Trophoblast cell (in vitro differentiated cells and primary cell): ENCODE measurements around the gene CSF3R.

Source experiments
- DNase-seq, 2 donors: peaks; one replicate each; pipeline ENCODE4 v3.0.0-alpha.2; 2016
- H2AFZ ChIP-seq: 2 replicates; pipeline ENCODE4 v1.6.1; 2013; ENCODE audit warnings: low read length, moderate library complexity, mild to moderate bottlenecking; ENCODE audit not compliant: insufficient read depth, poor library complexity
- H2AK5ac ChIP-seq: 2 replicates; pipeline ENCODE4 v1.6.1; 2013; ENCODE audit warnings: mild to moderate bottlenecking, low read length
- H2BK120ac ChIP-seq: 2 replicates; pipeline ENCODE4 v1.6.1; 2013; ENCODE audit warnings: low read length, mild to moderate bottlenecking, moderate library complexity; ENCODE audit not compliant: insufficient read depth, poor library complexity
- H2BK12ac ChIP-seq: 2 replicates; pipeline ENCODE4 v1.6.1; 2013; ENCODE audit warnings: mild to moderate bottlenecking, low read length, moderate library complexity
- H2BK5ac ChIP-seq: 2 replicates; pipeline ENCODE4 v1.6.1; 2013; ENCODE audit warnings: low read length, low read depth, moderate library complexity, mild to moderate bottlenecking; ENCODE audit not compliant: poor library complexity
- H3K14ac ChIP-seq: 2 replicates; pipeline ENCODE4 v1.6.1; 2013; ENCODE audit warnings: mild to moderate bottlenecking, low read length
- H3K18ac ChIP-seq: 2 replicates; pipeline ENCODE4 v1.6.1; 2013; ENCODE audit warnings: mild to moderate bottlenecking, low read length
- H3K23ac ChIP-seq: 2 replicates; pipeline ENCODE4 v1.6.1; 2013; ENCODE audit warnings: low read length
- H3K27ac ChIP-seq: 2 replicates; pipeline ENCODE4 v1.5.1; 2013; ENCODE audit warnings: low read depth, mild to moderate bottlenecking, inconsistent platforms, low read length, moderate library complexity
- H3K27me3 ChIP-seq: 2 replicates; pipeline ENCODE4 v1.6.1; 2013; ENCODE audit warnings: inconsistent platforms, mild to moderate bottlenecking, low read length, moderate library complexity; ENCODE audit not compliant: insufficient read depth
- H3K36me3 ChIP-seq, 2 experiments: 1 replicate in 1 of 2; 2 replicates in 1 of 2; pipeline ENCODE4 v1.6.1; 2013; ENCODE audit warnings: low read length in 2 of 2, mild to moderate bottlenecking in 2 of 2, moderate library complexity in 1 of 2; ENCODE audit not compliant: insufficient read depth in 2 of 2, control insufficient read depth in 1 of 2
- H3K4ac ChIP-seq: 2 replicates; pipeline ENCODE4 v1.6.1; 2013; ENCODE audit warnings: low read depth, mild to moderate bottlenecking, low read length, moderate library complexity
- H3K4me1 ChIP-seq, 2 experiments: 1 replicate in 1 of 2; 2 replicates in 1 of 2; pipeline ENCODE4 v1.6.1; 2013; ENCODE audit warnings: low read length in 2 of 2, mild to moderate bottlenecking in 2 of 2, moderate library complexity in 1 of 2; ENCODE audit not compliant: insufficient read depth in 2 of 2, control insufficient read depth in 1 of 2
- H3K4me2 ChIP-seq: 2 replicates; pipeline ENCODE4 v1.6.1; 2013; ENCODE audit warnings: inconsistent platforms, mild to moderate bottlenecking, low read length, moderate library complexity
- H3K4me3 ChIP-seq: 2 replicates; pipeline ENCODE4 v1.5.1; 2013; ENCODE audit warnings: mild to moderate bottlenecking, low read depth, low read length, inconsistent platforms
- H3K79me1 ChIP-seq: one replicate; pipeline ENCODE4 v1.6.1; 2013; ENCODE audit warnings: low read length
- H3K79me2 ChIP-seq: 2 replicates; pipeline ENCODE4 v1.6.1; 2013; ENCODE audit warnings: low read length, mild to moderate bottlenecking; ENCODE audit not compliant: control insufficient read depth, insufficient read depth, poor library complexity
- H3K9ac ChIP-seq: 2 replicates; pipeline ENCODE4 v1.6.1; 2013; ENCODE audit warnings: mild to moderate bottlenecking, low read length
- H3K9me3 ChIP-seq: 2 replicates; pipeline ENCODE4 v1.6.1; 2013; ENCODE audit warnings: low read depth, mild to moderate bottlenecking, control low read depth, inconsistent platforms, low read length; ENCODE audit not compliant: insufficient read depth
- H4K12ac ChIP-seq: 2 replicates; pipeline ENCODE4 v1.6.1; 2013; ENCODE audit warnings: low read depth, mild to moderate bottlenecking, low read length, moderate library complexity
- H4K8ac ChIP-seq: 2 replicates; pipeline ENCODE4 v1.6.1; 2013; ENCODE audit warnings: low read depth, mild to moderate bottlenecking, low read length, moderate library complexity
- H4K91ac ChIP-seq: one replicate; pipeline ENCODE4 v1.6.1; 2013; ENCODE audit warnings: low read depth, mild to moderate bottlenecking, low read length, moderate library complexity
- WGBS: extraction: QIAGEN DNeasy Blood & Tissue Kit; methylation state at CpG from one replicate; pipeline ENCODE4 v1.1.7; 2013; ENCODE audit warnings: missing lambda C conversion rate; ENCODE audit not compliant: insufficient read length, insufficient coverage; ENCODE audit errors: extremely low coverage; 5-methylcytosine and 5-hydroxymethylcytosine counted together

The CSF3R gene

DNA sequence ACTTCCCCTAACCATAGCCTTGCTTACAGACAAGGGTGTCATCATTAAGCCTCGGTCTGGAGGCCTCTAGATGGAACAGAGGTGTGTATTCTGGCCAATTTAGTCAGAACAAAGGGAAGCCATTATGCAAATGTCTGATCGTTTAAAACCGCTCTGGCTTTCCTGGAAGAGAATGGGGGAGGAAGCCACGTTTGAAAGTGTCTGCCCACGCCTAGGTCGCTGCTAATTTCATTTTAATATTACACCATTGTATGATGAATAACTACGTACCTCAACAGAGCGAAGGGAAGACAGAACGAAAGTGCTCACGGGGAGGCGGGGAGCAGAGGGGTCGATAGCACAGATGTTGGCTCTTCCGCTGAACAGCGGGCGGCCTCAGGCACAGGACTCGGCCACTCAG lies 41.1 kb upstream of the CSF3R start:
- no peak overlapping the region for H2AFZ ChIP-seq
- H2BK120ac ChIP-seq: no peak overlapping the region
- H3K14ac ChIP-seq: no peak overlapping the region
- no peak overlapping the region for H3K9ac ChIP-seq
- H3K4ac ChIP-seq: no peak overlapping the region
- H3K27me3 ChIP-seq: no peaks in the 10 kb centered on the region
- H3K4me2 ChIP-seq: no peak overlapping the region
- no peak for DNase-seq
- H3K79me1 ChIP-seq: no peaks in the 10 kb centered on the region
- H2BK12ac ChIP-seq: no peak overlapping the region
- no peaks in the 10 kb centered on the region for H3K4me1 ChIP-seq
- H4K8ac ChIP-seq: no peak overlapping the region
- H3K18ac ChIP-seq: no peak overlapping the region
- H3K9me3 ChIP-seq: no peaks in the 10 kb centered on the region
- H3K23ac ChIP-seq: no peak overlapping the region
- H3K79me2 ChIP-seq: no peaks in the 10 kb centered on the region
- H2AK5ac ChIP-seq: no peak overlapping the region
- no peak overlapping the region for H2BK5ac ChIP-seq
- WGBS: no CpG with 5 or more reads among the region's 16 CpGs
- H3K4me3 ChIP-seq: no peak overlapping the region
- H4K12ac ChIP-seq: no peak overlapping the region
- H3K36me3 ChIP-seq: no peaks in the 10 kb centered on the region
- H3K27ac ChIP-seq: no peak overlapping the region
- H4K91ac ChIP-seq: no peak overlapping the region

DNA sequence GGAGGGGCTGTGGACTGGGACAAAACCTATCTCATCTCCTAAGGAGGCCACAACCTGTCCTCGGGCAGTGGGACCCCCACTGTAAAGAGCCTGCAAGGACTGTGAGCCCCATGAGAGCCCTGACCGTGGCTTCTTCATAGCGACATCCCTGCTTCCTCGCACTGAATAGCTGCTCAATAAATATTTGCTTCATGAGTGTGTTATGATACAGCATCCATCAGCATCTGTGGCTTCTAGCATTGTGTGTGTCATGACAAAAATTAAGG lies 40.5 kb upstream of the CSF3R start:
- Histone ChIP-seq H4K8ac (no peak overlapping the region), H3K4me1 (no peaks in the 10 kb centered on the region), H3K23ac (no peak overlapping the region), H2AK5ac (no peak overlapping the region), H2BK120ac (no peak overlapping the region), H3K14ac (no peak overlapping the region), H4K91ac (no peak overlapping the region), H3K36me3 (no peaks in the 10 kb centered on the region), H3K79me1 (no peaks in the 10 kb centered on the region), H3K4me2 (no peak overlapping the region), H3K79me2 (no peaks in the 10 kb centered on the region), H3K4ac (no peak overlapping the region), H2BK5ac (no peak overlapping the region), H3K9me3 (no peaks in the 10 kb centered on the region), H3K27me3 (no peaks in the 10 kb centered on the region), H3K9ac (no peak overlapping the region), H3K18ac (no peak overlapping the region), H3K4me3 (no peak overlapping the region), H3K27ac (no peak overlapping the region), H2BK12ac (no peak overlapping the region), H2AFZ (no peak overlapping the region), H4K12ac (no peak overlapping the region)
- no CpG with 5 or more reads among the region's 4 CpGs for WGBS
- DNase-seq: no peak

DNA sequence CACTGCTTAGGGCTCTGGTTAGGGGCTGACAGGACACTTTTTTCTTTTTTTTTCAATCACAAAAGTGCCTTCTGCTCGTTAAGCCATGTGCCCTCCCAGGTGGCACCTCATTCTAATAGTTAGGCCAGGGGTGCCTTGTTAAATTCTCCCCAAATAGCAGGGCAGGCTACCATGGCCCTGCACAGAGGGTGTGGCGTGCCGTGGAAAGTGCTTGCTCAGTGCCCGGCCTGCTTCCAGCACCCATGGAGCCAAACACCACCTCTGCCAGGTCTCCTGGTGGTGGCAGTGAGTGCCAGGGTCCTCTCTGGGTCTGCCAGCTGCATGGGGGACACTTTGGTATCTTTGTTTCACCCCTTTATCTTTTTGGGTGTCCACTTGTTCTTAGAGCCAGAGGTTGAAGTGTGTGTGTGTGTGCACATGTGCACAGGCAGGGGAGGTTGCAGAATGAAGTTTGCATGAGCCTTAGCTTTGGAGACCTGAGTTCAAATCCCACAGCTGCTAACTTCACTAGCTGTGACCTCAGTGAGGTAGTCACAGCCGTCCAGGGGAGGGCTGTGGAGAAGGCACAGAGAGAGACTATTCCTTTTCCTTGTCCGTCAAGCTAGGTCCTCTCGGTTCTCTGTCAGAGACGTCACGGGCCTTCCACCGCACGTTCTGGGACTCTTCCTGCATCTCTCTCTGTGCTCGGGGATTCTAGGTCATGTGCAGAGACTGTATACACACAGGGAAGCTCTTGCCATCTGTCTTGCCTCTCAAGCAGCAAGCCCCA lies 39.9 kb upstream of the CSF3R start:
- H4K91ac ChIP-seq: no peak overlapping the region
- no peaks in the 10 kb centered on the region for H3K36me3 ChIP-seq
- H2AK5ac ChIP-seq: no peak overlapping the region
- H3K4me2 ChIP-seq: no peak overlapping the region
- no peak overlapping the region for H2BK5ac ChIP-seq
- no peak for DNase-seq
- H3K18ac ChIP-seq: no peak overlapping the region
- H3K27ac ChIP-seq: no peak overlapping the region
- H4K12ac ChIP-seq: no peak overlapping the region
- no peaks in the 10 kb centered on the region for H3K79me1 ChIP-seq
- no peak overlapping the region for H2AFZ ChIP-seq
- no peak overlapping the region for H3K4ac ChIP-seq
- H3K4me1 ChIP-seq: no peaks in the 10 kb centered on the region
- H3K79me2 ChIP-seq: no peaks in the 10 kb centered on the region
- no peak overlapping the region for H2BK12ac ChIP-seq
- H3K9ac ChIP-seq: no peak overlapping the region
- no peaks in the 10 kb centered on the region for H3K27me3 ChIP-seq
- WGBS: no CpG with 5 or more reads among the region's 12 CpGs
- H3K4me3 ChIP-seq: no peak overlapping the region
- H2BK120ac ChIP-seq: no peak overlapping the region
- H3K23ac ChIP-seq: no peak overlapping the region
- no peak overlapping the region for H4K8ac ChIP-seq
- H3K9me3 ChIP-seq: no peaks in the 10 kb centered on the region
- no peak overlapping the region for H3K14ac ChIP-seq

DNA sequence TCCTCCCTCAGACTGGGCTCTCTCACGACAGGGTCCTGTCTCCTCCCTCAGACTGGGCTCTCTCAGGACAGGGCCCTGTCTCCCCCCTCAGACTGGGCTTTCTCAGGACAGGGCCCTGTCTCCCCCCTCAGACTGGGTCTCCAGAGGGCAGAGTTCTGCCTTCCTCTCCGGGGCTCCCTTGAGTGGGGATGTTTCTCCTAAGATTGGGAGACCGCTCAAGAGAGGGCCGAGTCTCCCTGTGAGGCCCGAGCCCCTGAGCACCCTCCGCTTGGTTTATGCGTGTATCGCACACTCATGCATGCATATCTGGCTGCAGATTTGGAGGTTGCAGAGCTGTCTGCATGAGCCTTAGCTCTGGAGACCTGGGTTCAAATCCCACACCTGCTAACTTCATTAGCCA lies 39.3 kb upstream of the CSF3R start:
- H3K27me3 ChIP-seq: no peaks in the 10 kb centered on the region
- no peak overlapping the region for H3K27ac ChIP-seq
- H3K9ac ChIP-seq: no peak overlapping the region
- H3K18ac ChIP-seq: no peak overlapping the region
- no CpG with 5 or more reads among the region's 8 CpGs for WGBS
- no peak overlapping the region for H3K4ac ChIP-seq
- H3K79me1 ChIP-seq: no peaks in the 10 kb centered on the region
- no peak for DNase-seq
- H4K12ac ChIP-seq: no peak overlapping the region
- H3K36me3 ChIP-seq: no peaks in the 10 kb centered on the region
- no peak overlapping the region for H2BK12ac ChIP-seq
- H3K79me2 ChIP-seq: no peaks in the 10 kb centered on the region
- H2AK5ac ChIP-seq: no peak overlapping the region
- no peaks in the 10 kb centered on the region for H3K4me1 ChIP-seq
- no peak overlapping the region for H2BK120ac ChIP-seq
- H3K9me3 ChIP-seq: no peaks in the 10 kb centered on the region
- no peak overlapping the region for H4K91ac ChIP-seq
- H2AFZ ChIP-seq: no peak overlapping the region
- no peak overlapping the region for H3K14ac ChIP-seq
- no peak overlapping the region for H2BK5ac ChIP-seq
- no peak overlapping the region for H3K23ac ChIP-seq
- no peak overlapping the region for H3K4me2 ChIP-seq
- H3K4me3 ChIP-seq: no peak overlapping the region
- H4K8ac ChIP-seq: no peak overlapping the region
